NOMO-1 treated with DMSO at 0.1 percent for 48 hours (cell line): ENCODE data around the gene TMEM89.

ENCODE experiments used
- DNase-seq: peaks from one replicate; lab custom pipeline; 2025; ENCODE audit not compliant: unreplicated experiment; lab: John Stamatoyannopoulos, UW

Gene TMEM89

GRCh38 chr3:48591886-48592518, 29.6 kb downstream of the TMEM89 start:
- no peak for DNase-seq

DNA sequence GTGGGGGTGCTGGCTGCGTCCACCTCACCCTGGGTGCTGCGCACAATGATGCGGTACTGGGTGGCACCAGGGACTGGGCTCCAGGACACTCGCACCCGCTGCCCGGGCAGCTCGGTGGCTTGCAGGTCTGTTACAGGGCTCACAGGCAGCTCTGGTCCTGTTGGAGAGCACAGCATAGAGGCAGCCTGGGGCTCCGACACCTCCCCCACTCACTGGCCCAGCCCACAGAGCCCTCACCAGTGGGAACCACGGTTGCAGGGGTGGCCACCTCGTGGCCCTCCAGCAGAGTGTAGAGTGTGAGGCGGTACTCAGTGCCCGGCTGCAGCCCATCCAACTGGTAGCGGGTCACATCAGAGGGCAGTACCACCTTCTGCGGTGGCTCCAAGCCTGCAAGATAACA, 30.1 kb downstream of the TMEM89 start:
- DNase-seq, result no peak

DNA sequence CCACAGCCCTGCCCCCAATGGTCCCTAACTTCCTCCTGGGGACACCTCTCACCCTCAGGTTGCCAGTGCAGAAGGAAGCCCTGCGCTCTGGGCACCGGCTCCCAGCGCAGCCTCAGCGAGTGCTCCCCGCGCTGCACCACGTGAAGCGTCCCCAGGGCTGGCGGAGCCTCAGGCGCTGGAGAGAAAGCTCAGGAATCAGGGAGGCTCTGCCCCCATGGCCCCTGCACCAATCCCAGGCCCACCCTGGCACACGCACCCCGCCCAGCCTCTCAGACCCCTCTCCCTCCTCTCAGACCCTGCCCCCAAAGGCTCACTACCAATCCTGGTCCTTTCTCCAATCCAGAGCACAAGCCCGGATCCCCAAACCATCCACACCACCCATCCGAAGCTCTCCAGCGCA, 33.3 kb downstream of the TMEM89 start:
- no peak for DNase-seq

GRCh38 chr3:48587686-48588085, 33.9 kb downstream of the TMEM89 start:
- DNase-seq, result no peak

DNA sequence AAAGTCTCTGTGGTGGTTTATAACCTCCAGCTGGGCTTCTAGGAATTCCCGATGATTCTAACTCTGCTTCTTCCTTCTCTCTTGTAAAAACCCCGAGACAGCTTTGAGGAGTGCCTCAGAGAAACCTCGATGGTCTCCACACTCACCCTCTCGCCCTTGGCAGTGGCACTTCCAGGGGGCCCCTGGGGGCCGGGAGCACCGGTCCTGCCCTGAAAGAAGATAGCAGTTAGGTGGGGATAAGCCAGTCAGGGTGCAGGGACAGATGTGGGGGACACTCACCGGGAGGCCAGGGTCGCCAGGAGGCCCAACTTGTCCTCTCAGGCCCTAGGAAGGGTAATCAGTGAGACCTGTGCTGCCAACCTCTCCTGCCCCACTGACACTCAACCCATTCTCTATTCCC, 36.2 kb downstream of the TMEM89 start:
- DNase-seq, result no peak

- DNase-seq, result no peak
Observed at GRCh38 chr3:48584836-48585235, 36.7 kb downstream of the TMEM89 start.

DNA sequence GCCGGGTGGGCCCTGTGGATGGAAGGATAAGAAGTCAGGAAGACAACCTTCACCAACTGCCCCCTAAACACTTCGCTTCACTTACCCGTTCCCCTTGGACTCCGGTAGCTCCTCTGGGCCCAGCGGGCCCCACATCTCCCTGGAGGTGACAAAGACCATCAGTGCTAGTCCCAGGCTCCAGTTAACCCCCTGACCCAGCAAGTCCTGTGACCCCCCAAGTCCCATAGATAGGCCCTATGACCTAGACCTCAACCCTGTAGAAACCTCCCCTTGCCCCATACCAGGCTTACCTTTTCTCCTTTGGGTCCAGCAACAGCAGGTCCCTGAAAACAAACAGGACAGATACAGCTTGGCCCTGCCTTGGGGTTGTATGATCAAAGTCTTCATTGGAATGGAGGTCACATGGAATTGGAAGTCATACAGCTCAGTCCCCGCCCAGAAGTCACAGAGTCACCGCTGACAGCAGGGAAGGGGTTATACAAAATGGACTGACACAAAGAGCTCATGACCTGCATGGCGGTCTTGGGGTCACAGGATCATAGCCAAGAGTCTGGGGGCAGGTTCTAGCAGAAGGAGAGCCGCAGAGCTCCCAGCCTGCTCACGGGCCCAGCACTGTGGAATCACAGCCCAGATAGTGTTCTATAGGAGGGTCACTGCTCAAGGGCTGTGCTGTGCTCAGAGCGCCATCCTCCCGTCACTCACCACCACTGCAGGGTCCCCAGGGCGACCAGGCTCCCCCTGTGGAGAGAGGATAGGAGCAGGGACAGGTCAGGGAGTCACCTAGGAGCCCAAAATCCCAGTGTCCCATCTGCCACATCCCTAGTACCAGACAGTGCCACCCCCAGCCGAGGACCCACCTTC, 39.7 kb downstream of the TMEM89 start:
- DNase-seq, result no peak

DNA sequence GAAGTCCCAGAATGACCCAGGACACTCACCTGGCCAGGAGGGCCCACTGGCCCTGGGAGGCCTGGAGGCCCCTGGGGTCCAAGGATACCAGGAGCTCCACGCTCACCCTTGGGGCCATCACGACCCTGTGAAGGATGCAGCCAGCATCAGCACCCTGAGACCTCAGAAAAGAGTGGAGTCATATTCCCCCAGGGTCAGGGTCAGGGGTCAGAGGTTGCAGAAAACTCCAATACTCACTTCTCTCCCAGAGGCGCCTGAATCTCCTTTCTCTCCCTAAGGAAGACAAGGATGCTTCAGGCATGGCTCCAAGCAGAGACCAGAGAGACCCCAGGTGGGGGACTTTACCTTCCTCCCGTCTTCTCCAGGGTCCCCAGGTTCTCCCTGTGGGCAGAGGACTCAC, 44.9 kb downstream of the TMEM89 start:
- DNase-seq, result no peak

DNA sequence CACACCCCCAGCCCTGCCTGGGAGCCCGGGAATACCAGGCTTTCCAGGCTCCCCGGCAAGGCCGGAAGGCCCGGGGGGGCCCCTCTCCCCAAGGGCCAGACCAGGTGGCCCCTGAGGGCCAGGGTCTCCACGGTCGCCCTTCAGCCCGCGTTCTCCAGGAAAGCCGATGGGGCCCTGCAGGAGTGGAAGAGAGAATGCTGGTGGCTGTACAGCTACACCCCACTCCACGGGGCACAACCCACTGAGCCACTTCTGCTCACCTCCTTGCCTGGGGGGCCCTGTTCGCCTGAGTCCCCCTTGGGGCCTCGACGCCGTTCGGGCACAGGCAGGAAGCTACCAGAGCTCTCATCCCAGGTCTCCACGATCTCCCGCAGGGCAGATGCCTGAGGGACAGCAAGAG, 46.2 kb downstream of the TMEM89 start:
- no peak for DNase-seq

GRCh38 chr3:48573973-48574585, 47.5 kb downstream of the TMEM89 start:
- DNase-seq, result no peak

DNA sequence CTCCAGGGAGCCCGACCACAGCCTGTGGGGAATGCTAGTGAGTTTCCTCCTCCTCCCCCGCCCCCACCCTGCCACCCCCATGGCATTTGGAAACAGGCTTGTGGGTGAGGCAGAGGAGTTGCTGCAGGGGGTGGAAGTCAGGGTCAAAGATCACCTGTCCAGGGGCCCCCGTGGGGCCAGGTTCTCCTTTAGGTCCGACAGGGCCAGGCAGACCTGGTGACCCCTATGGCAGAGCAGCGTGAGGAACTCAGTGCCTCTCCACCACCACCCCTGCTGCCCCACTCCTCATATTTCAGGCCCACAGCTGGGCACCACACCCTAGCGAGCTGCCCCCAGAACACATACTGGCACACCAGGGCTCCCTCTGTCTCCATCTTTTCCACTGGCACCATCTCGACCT, 49.1 kb downstream of the TMEM89 start:
- no peak for DNase-seq

- DNase-seq, result no peak
Observed at GRCh38 chr3:48571938-48572337, 49.6 kb downstream of the TMEM89 start.
